ENCODE measurements around the gene SCUBE3.

SCUBE3 gene

DNA sequence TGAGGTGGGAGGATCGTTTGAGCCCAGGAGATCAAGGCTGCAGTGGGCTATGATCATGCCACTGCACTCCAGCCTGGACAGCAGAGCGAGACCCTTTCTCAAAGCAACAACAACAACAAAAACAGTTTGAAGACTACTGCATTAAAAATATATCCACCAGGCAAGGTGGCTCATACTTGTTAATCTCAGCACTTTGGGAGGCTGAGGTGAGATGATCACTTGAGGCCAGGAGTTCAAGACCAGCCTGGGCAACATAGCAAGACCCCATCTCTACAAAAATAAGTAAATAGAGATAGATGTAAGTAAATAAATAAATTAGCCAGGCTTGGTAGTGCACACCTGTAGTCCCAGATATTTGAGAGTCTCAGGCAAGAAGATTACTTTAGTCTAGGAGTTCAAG lies 58.2 kb downstream of the SCUBE3 start:
- H3K9me3 ChIP-seq (ENCODE audit: control insufficient read depth, insufficient read depth, low read length): no peaks in the 10 kb centered on the region
- no peak overlapping the region for H3K27ac ChIP-seq (ENCODE audit: low read depth, low read length)
- H3K27me3 ChIP-seq (ENCODE audit: control insufficient read depth, insufficient read depth, low read length): no peaks in the 10 kb centered on the region
- no peak overlapping the region for H3K4me3 ChIP-seq (ENCODE audit: low read depth, low read length)
- H3K36me3 ChIP-seq (ENCODE audit: control insufficient read depth, insufficient read depth, low read length): no peaks in the 10 kb centered on the region
- no peaks in the 10 kb centered on the region for H3K4me1 ChIP-seq (ENCODE audit: control insufficient read depth, insufficient read depth, low read length)
- no peak overlapping the region for H3K9ac ChIP-seq (ENCODE audit: low read depth, low read length)

GRCh38 chr6:35273822-35274559 lies 60.2 kb downstream of the SCUBE3 start:
- Histone ChIP-seq H3K27ac (ENCODE audit: low read depth, low read length) (no peak overlapping the region), H3K9ac (ENCODE audit: low read depth, low read length) (no peak overlapping the region), H3K4me3 (ENCODE audit: low read depth, low read length) (no peak overlapping the region), H3K27me3 (ENCODE audit: control insufficient read depth, insufficient read depth, low read length) (no peaks in the 10 kb centered on the region), H3K9me3 (ENCODE audit: control insufficient read depth, insufficient read depth, low read length) (no peaks in the 10 kb centered on the region), H3K36me3 (ENCODE audit: control insufficient read depth, insufficient read depth, low read length) (no peaks in the 10 kb centered on the region), H3K4me1 (ENCODE audit: control insufficient read depth, insufficient read depth, low read length) (no peaks in the 10 kb centered on the region)

GRCh38 chr6:35275744-35276260 lies 62.0 kb downstream of the SCUBE3 start:
- Histone ChIP-seq H3K27ac (ENCODE audit: low read depth, low read length) (no peak overlapping the region), H3K27me3 (ENCODE audit: control insufficient read depth, insufficient read depth, low read length) (no peaks in the 10 kb centered on the region), H3K4me3 (ENCODE audit: low read depth, low read length) (no peak overlapping the region), H3K9ac (ENCODE audit: low read depth, low read length) (no peak overlapping the region), H3K4me1 (ENCODE audit: control insufficient read depth, insufficient read depth, low read length) (no peaks in the 10 kb centered on the region), H3K36me3 (ENCODE audit: control insufficient read depth, insufficient read depth, low read length) (no peaks in the 10 kb centered on the region), H3K9me3 (ENCODE audit: control insufficient read depth, insufficient read depth, low read length) (no peaks in the 10 kb centered on the region)

GRCh38 chr6:35278708-35279107 lies 65.0 kb downstream of the SCUBE3 start:
- H3K9ac ChIP-seq (ENCODE audit: low read depth, low read length): no peak overlapping the region
- no peaks in the 10 kb centered on the region for H3K4me1 ChIP-seq (ENCODE audit: control insufficient read depth, insufficient read depth, low read length)
- peaks cover 24% of the 10 kb centered on the region for H3K36me3 ChIP-seq (ENCODE audit: control insufficient read depth, insufficient read depth, low read length)
- no peak overlapping the region for H3K27ac ChIP-seq (ENCODE audit: low read depth, low read length)
- H3K4me3 ChIP-seq (ENCODE audit: low read depth, low read length): no peak overlapping the region
- H3K27me3 ChIP-seq (ENCODE audit: control insufficient read depth, insufficient read depth, low read length): no peaks in the 10 kb centered on the region
- no peaks in the 10 kb centered on the region for H3K9me3 ChIP-seq (ENCODE audit: control insufficient read depth, insufficient read depth, low read length)

- H3K36me3 ChIP-seq (ENCODE audit: control insufficient read depth, insufficient read depth, low read length): peaks cover 39% of the 10 kb centered on the region
These were observed 67.1 kb downstream of the SCUBE3 start for GRCh38 chr6:35280903-35281302.

GRCh38 chr6:35282472-35282871 lies 68.7 kb downstream of the SCUBE3 start:
- Histone ChIP-seq H3K4me1 (ENCODE audit: control insufficient read depth, insufficient read depth, low read length) (no peaks in the 10 kb centered on the region), H3K4me3 (ENCODE audit: low read depth, low read length) (no peak overlapping the region), H3K27ac (ENCODE audit: low read depth, low read length) (no peak overlapping the region), H3K9me3 (ENCODE audit: control insufficient read depth, insufficient read depth, low read length) (no peaks in the 10 kb centered on the region), H3K27me3 (ENCODE audit: control insufficient read depth, insufficient read depth, low read length) (no peaks in the 10 kb centered on the region), H3K36me3 (ENCODE audit: control insufficient read depth, insufficient read depth, low read length) (peaks cover 54% of the 10 kb centered on the region), H3K9ac (ENCODE audit: low read depth, low read length) (no peak overlapping the region)

More at GRCh38 chr6:35280903-35281302, 67.1 kb downstream of the SCUBE3 start:
- no peaks in the 10 kb centered on the region for H3K4me1 ChIP-seq (ENCODE audit: control insufficient read depth, insufficient read depth, low read length)
- H3K9me3 ChIP-seq (ENCODE audit: control insufficient read depth, insufficient read depth, low read length): no peaks in the 10 kb centered on the region
- H3K9ac ChIP-seq (ENCODE audit: low read depth, low read length): no peak overlapping the region
- no peak overlapping the region for H3K4me3 ChIP-seq (ENCODE audit: low read depth, low read length)
- no peak overlapping the region for H3K27ac ChIP-seq (ENCODE audit: low read depth, low read length)
- no peaks in the 10 kb centered on the region for H3K27me3 ChIP-seq (ENCODE audit: control insufficient read depth, insufficient read depth, low read length)

DNA sequence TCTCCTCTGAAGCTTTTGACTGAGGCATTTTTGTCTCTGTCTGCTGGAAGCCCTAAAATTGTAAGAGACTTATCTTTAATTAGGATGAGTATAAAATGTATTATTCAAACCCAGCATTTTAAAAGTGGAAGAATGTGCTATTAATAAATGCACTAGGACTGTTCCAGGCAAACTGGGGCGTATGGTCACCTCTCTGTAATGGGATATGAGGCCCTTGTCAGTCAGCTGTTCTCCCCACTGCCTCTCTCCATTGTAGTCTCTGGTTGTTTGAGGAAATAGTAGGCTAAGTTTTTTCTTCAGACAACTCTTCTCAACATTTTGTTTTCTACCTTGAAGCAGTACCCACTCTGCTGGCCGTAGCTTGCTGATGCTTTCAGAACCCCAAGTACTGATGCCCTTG lies 69.6 kb downstream of the SCUBE3 start:
- Histone ChIP-seq H3K27ac (ENCODE audit: low read depth, low read length) (no peak overlapping the region), H3K4me3 (ENCODE audit: low read depth, low read length) (no peak overlapping the region), H3K27me3 (ENCODE audit: control insufficient read depth, insufficient read depth, low read length) (no peaks in the 10 kb centered on the region), H3K9me3 (ENCODE audit: control insufficient read depth, insufficient read depth, low read length) (no peaks in the 10 kb centered on the region), H3K36me3 (ENCODE audit: control insufficient read depth, insufficient read depth, low read length) (peaks cover 63% of the 10 kb centered on the region), H3K9ac (ENCODE audit: low read depth, low read length) (no peak overlapping the region), H3K4me1 (ENCODE audit: control insufficient read depth, insufficient read depth, low read length) (no peaks in the 10 kb centered on the region)

DNA sequence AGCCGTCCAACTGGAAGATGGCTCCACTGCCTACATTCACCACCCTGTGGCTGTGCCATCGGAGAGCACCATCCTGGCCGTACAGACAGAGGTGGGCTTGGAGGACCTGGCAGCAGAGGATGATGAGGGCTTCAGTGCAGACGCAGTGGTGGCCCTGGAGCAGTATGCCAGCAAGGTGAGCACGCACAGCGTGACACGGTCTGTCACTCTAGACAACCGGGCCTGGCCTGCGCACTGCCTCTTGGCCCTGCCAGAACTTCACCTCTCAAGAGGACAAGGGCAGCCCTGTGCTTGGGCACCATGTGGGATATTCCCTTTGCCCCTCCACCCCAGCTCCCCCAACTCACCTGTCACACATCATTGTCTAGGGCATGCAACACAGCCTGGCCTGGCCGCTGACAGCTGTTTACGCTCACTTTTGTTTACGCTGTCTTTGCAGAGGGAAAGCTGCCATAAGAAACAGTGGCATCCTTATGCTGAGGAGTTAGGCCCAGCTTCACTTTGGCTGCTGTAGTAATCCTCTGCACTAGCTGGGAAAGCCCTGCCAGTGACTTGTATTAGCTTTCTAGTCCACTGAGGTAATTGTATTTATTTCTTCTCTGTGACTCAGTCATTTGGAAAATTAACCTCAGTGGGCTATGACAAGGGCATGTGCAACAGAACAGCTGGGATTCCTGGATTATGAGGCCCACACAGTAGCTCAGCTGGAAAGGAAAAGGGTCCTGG lies 74.1 kb downstream of the SCUBE3 start:
- Histone ChIP-seq H3K4me3 (ENCODE audit: low read depth, low read length) (no peak overlapping the region), H3K9me3 (ENCODE audit: control insufficient read depth, insufficient read depth, low read length) (no peaks in the 10 kb centered on the region), H3K9ac (ENCODE audit: low read depth, low read length) (no peak overlapping the region), H3K27me3 (ENCODE audit: control insufficient read depth, insufficient read depth, low read length) (no peaks in the 10 kb centered on the region), H3K4me1 (ENCODE audit: control insufficient read depth, insufficient read depth, low read length) (no peaks in the 10 kb centered on the region), H3K27ac (ENCODE audit: low read depth, low read length) (no peak overlapping the region), H3K36me3 (ENCODE audit: control insufficient read depth, insufficient read depth, low read length) (peaks cover 77% of the 10 kb centered on the region)

DNA sequence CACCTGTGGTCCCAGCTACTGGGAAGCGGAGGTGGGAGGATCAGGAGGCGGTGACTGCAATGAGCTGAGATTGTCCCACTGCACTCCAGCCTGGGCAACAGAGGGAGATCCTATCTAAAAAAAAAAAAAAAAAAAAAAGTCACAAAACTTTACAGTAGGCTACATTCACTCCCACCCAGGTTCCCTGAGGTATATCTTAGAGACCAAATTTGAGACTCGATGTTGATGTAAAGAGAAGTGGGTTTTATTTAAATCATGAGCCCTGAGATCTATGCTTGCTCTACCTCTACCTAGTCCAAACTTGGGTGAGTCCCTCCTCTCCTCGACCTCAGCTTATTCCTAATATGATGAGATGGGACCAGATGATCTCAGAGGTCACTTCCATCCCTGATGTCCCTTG lies 75.1 kb downstream of the SCUBE3 start:
- H3K27me3 ChIP-seq (ENCODE audit: control insufficient read depth, insufficient read depth, low read length): no peaks in the 10 kb centered on the region
- no peak overlapping the region for H3K9ac ChIP-seq (ENCODE audit: low read depth, low read length)
- no peak overlapping the region for H3K4me3 ChIP-seq (ENCODE audit: low read depth, low read length)
- H3K36me3 ChIP-seq (ENCODE audit: control insufficient read depth, insufficient read depth, low read length): peaks cover 73% of the 10 kb centered on the region
- H3K4me1 ChIP-seq (ENCODE audit: control insufficient read depth, insufficient read depth, low read length): no peaks in the 10 kb centered on the region
- no peaks in the 10 kb centered on the region for H3K9me3 ChIP-seq (ENCODE audit: control insufficient read depth, insufficient read depth, low read length)
- H3K27ac ChIP-seq (ENCODE audit: low read depth, low read length): no peak overlapping the region

- H3K4me1 ChIP-seq (ENCODE audit: control insufficient read depth, insufficient read depth, low read length): 0 out of 2 replicates have a peak, but pooled peaks cover 2% of the 10 kb centered on the region
- H3K9me3 ChIP-seq (ENCODE audit: control insufficient read depth, insufficient read depth, low read length): no peaks in the 10 kb centered on the region
- H3K27ac ChIP-seq (ENCODE audit: low read depth, low read length): no peak overlapping the region
- H3K4me3 ChIP-seq (ENCODE audit: low read depth, low read length): no peak overlapping the region
- H3K36me3 ChIP-seq (ENCODE audit: control insufficient read depth, insufficient read depth, low read length): peaks cover 59% of the 10 kb centered on the region
- no peak overlapping the region for H3K9ac ChIP-seq (ENCODE audit: low read depth, low read length)
- no peaks in the 10 kb centered on the region for H3K27me3 ChIP-seq (ENCODE audit: control insufficient read depth, insufficient read depth, low read length)
These were observed 77.7 kb downstream of the SCUBE3 start for GRCh38 chr6:35291491-35291890.

GRCh38 chr6:35292494-35292893 lies 78.7 kb downstream of the SCUBE3 start:
- H3K9ac ChIP-seq (ENCODE audit: low read depth, low read length): no peak overlapping the region
- peaks cover 49% of the 10 kb centered on the region for H3K36me3 ChIP-seq (ENCODE audit: control insufficient read depth, insufficient read depth, low read length)
- no peaks in the 10 kb centered on the region for H3K27me3 ChIP-seq (ENCODE audit: control insufficient read depth, insufficient read depth, low read length)
- H3K4me1 ChIP-seq (ENCODE audit: control insufficient read depth, insufficient read depth, low read length): 0 out of 2 replicates have a peak, but pooled peaks cover 2% of the 10 kb centered on the region
- no peak overlapping the region for H3K27ac ChIP-seq (ENCODE audit: low read depth, low read length)
- no peaks in the 10 kb centered on the region for H3K9me3 ChIP-seq (ENCODE audit: control insufficient read depth, insufficient read depth, low read length)
- no peak overlapping the region for H3K4me3 ChIP-seq (ENCODE audit: low read depth, low read length)

Measured in HUES48 (cell line).